Spleen (tissue), 7 donors: ENCODE results near the gene PPP1R15B.

Source experiments
- POLR2A ChIP-seq, 3 donors: fragments of 450-650 bp; IDR thresholded peaks; one replicate each; pipeline ENCODE4 v1.5.1; 2017; ENCODE audit warnings: antibody characterized with exemption in 3 of 3, mild to moderate bottlenecking in 1 of 3
- TF ChIP-seq, protein P1 (sequence below), 11 experiments: fragments of 200-600 bp in 7 of 11; fragments of 450-650 bp in 4 of 11; sonication (generic) in 4 of 11; IDR thresholded peaks in 8 of 11; conservative IDR thresholded peaks in 3 of 11; 1 replicate in 7 of 11; 2 replicates in 4 of 11; pipeline versions ENCODE4 v1.4.0 to v1.8.0; 2016 to 2021; ENCODE audit warnings: antibody characterized with exemption in 11 of 11, inconsistent platforms in 4 of 11, mild to moderate bottlenecking in 1 of 11
- donor health status: DM: no; HTN: no; CAD: no; lungs with moderate emphysema.
- donor health status: DM: no; HTN: no; CAD: no.
- donor health status: DM: no; HTN: no; CAD: no.

DNA sequence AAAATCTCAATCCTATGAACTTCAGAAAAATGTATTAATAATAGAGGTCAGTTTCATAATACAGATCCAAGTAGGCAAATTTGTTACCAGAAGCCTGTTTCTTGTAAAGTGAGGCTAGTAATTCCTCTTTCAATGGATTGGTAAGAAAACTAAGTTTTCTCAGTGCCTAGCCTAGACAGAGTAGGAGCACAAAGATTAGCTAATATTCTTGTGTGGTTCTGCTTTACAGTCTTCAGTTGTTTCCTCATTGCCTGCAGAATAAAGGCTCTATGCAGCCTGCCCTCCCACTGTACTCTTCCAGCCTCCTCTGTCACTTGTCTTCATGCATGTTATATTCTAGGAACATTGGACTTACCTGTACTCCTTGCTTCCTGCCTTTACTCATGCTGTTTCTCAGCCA, 2.4 kb upstream of the PPP1R15B start:
- TF ChIP-seq, protein P1, sequence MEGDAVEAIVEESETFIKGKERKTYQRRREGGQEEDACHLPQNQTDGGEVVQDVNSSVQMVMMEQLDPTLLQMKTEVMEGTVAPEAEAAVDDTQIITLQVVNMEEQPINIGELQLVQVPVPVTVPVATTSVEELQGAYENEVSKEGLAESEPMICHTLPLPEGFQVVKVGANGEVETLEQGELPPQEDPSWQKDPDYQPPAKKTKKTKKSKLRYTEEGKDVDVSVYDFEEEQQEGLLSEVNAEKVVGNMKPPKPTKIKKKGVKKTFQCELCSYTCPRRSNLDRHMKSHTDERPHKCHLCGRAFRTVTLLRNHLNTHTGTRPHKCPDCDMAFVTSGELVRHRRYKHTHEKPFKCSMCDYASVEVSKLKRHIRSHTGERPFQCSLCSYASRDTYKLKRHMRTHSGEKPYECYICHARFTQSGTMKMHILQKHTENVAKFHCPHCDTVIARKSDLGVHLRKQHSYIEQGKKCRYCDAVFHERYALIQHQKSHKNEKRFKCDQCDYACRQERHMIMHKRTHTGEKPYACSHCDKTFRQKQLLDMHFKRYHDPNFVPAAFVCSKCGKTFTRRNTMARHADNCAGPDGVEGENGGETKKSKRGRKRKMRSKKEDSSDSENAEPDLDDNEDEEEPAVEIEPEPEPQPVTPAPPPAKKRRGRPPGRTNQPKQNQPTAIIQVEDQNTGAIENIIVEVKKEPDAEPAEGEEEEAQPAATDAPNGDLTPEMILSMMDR (IDR thresholded peaks at IDR 0.05 in 8 of 11, conservative IDR thresholded peaks at IDR 0.05 in 3 of 11) = no peak
- no peak for TF ChIP-seq POLR2A (IDR thresholded peaks at IDR 0.05)
